Mammary epithelial cell (primary cell): ENCODE data around the gene MYH13.

Experiments
- EZH2 ChIP-seq: IDR thresholded peaks from 2 replicates; pipeline ENCODE4 v1.6.1; 2012; ENCODE audit warnings: low read length, inconsistent platforms, borderline replicate concordance
- TF ChIP-seq, protein P1 (sequence below), 2 donors: IDR thresholded peaks in 1 of 2; conservative IDR thresholded peaks in 1 of 2; 2 replicates each; pipeline ENCODE4 v1.5.1; 2011 to 2012; ENCODE audit warnings: inconsistent platforms in 2 of 2, low read length in 2 of 2, mild to moderate bottlenecking in 2 of 2, control low read depth in 1 of 2, low read depth in 1 of 2; ENCODE audit not compliant: insufficient read depth in 1 of 2; ENCODE audit errors: extremely low read depth in 1 of 2

DNA sequence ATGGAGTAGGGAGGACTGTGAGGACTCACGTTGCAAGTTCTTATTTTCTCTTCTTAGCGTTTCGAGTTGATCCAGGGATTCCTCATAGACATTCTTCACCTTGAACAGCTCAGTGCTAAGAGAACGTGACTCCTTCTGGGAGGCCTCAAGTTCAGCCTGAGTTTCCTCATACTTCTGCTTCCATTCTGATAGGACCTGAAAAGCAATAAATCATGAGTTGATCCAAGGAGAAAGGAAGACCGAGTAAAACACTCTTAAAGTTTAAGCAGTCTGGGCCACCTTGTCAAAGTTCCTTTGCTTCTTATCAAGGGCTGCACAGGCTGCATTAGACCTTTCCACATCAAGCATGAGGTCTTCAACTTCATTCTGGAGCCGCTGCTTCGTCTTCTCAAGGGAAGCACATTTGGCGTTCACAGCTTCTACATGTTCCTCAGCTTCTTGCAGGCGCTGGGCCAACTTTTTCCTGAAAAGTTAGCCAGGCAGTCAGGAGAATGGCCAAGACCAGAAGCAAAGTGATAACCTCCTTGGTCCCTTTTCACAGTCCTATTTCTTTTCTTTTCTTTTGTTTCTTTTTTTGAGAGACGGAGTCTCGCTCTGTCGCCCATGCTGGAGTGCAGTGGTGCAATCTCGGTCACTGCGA lies 23.8 kb upstream of the MYH13 start:
- TF ChIP-seq, protein P1, sequence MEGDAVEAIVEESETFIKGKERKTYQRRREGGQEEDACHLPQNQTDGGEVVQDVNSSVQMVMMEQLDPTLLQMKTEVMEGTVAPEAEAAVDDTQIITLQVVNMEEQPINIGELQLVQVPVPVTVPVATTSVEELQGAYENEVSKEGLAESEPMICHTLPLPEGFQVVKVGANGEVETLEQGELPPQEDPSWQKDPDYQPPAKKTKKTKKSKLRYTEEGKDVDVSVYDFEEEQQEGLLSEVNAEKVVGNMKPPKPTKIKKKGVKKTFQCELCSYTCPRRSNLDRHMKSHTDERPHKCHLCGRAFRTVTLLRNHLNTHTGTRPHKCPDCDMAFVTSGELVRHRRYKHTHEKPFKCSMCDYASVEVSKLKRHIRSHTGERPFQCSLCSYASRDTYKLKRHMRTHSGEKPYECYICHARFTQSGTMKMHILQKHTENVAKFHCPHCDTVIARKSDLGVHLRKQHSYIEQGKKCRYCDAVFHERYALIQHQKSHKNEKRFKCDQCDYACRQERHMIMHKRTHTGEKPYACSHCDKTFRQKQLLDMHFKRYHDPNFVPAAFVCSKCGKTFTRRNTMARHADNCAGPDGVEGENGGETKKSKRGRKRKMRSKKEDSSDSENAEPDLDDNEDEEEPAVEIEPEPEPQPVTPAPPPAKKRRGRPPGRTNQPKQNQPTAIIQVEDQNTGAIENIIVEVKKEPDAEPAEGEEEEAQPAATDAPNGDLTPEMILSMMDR (conservative IDR thresholded peaks at IDR 0.05 in 1 of 2, IDR thresholded peaks at IDR 0.05 in 1 of 2; ENCODE audit: extremely low read depth in 1 of 2, insufficient read depth in 1 of 2, low read depth in 1 of 2, low read length in 2 of 2): no peak
- TF ChIP-seq EZH2: no peak
